H7 (cell line): ENCODE results near the gene MCM3. TPM values are rescaled to one million over a fixed set of nuclear protein-coding genes. Genes with fewer than 3 reads are reported as not detected.

Source experiments
- DNase-seq: peaks from one replicate; pipeline ENCODE4 v3.0.0; 2012
- H3K27me3 ChIP-seq: 2 replicates; pipeline ENCODE4 v1.6.0; 2011; ENCODE audit warnings: mild to moderate bottlenecking, low read length; ENCODE audit not compliant: control insufficient read depth, insufficient read depth
- H3K36me3 ChIP-seq: replicated peaks from 2 replicates; pipeline ENCODE4 v1.5.1; 2011; ENCODE audit warnings: low read length; ENCODE audit not compliant: control insufficient read depth, insufficient read depth
- H3K4me3 ChIP-seq: 2 replicates; pipeline ENCODE4 v1.5.1; 2011; ENCODE audit warnings: low read depth, mild to moderate bottlenecking, control low read depth, low read length, moderate library complexity; ENCODE audit not compliant: insufficient read depth
- total RNA-seq: library from RNA; depleted of rRNA; stranded (reverse); fragments of >200 nt; shearing (Covaris generic); gene quantifications from 2 replicates; pipeline ENCODE4 v1.2.3, GENCODE V29; 2014

MCM3 gene
- total RNA-seq, 1 experiment from 2014 or later, result 308 TPM

- Histone ChIP-seq H3K36me3 (no peaks in the 10 kb centered on the region), H3K27me3 (no peaks in the 10 kb centered on the region), H3K4me3 (no peak overlapping the region)
- DNase-seq, result no peak
Observed at GRCh38 chr6:52245425-52245824, 39.1 kb downstream of the MCM3 start.

GRCh38 chr6:52244400-52244799 lies 40.1 kb downstream of the MCM3 start, which contains the start of gene IL17F:
Gene IL17F, minus strand, starts transcription at chr6:52244500. Its CDS starts 71 bp downstream, at chr6:52244429.
- H3K27me3 ChIP-seq, result no peaks in the 10 kb centered on the region
- H3K36me3 ChIP-seq, result no peaks in the 10 kb centered on the region
- no peak within 1 kb of the TSS for H3K4me3 ChIP-seq
- no peak for DNase-seq

GRCh38 chr6:52243282-52243893 lies 41.2 kb downstream of the MCM3 start:
- H3K4me3 ChIP-seq, result no peak overlapping the region
- no peaks in the 10 kb centered on the region for H3K36me3 ChIP-seq
- DNase-seq, result no peak

GRCh38 chr6:52241819-52242218 lies 42.7 kb downstream of the MCM3 start:
- H3K36me3 ChIP-seq, result no peaks in the 10 kb centered on the region
- H3K27me3 ChIP-seq, result no peaks in the 10 kb centered on the region
- H3K4me3 ChIP-seq, result no peak overlapping the region
- DNase-seq, result no peak

More at GRCh38 chr6:52243282-52243893, 41.2 kb downstream of the MCM3 start:
- H3K27me3 ChIP-seq, result no peaks in the 10 kb centered on the region

GRCh38 chr6:52233975-52234823 lies 50.3 kb downstream of the MCM3 start:
- Histone ChIP-seq H3K36me3 (no peaks in the 10 kb centered on the region), H3K4me3 (no peak overlapping the region), H3K27me3 (no peaks in the 10 kb centered on the region)
- peak; percentile 63 for DNase-seq

GRCh38 chr6:52233005-52233404 lies 51.5 kb downstream of the MCM3 start:
- H3K36me3 ChIP-seq, result no peaks in the 10 kb centered on the region
- no peak for DNase-seq
- H3K27me3 ChIP-seq, result no peaks in the 10 kb centered on the region
- no peak overlapping the region for H3K4me3 ChIP-seq

GRCh38 chr6:52231406-52232127 lies 53.0 kb downstream of the MCM3 start:
- Histone ChIP-seq H3K27me3 (no peaks in the 10 kb centered on the region), H3K36me3 (no peaks in the 10 kb centered on the region), H3K4me3 (no peak overlapping the region)
- DNase-seq, result no peak

GRCh38 chr6:52230685-52231084 lies 53.9 kb downstream of the MCM3 start:
- Histone ChIP-seq H3K4me3 (no peak overlapping the region), H3K27me3 (no peaks in the 10 kb centered on the region), H3K36me3 (no peaks in the 10 kb centered on the region)
- DNase-seq, result no peak

- no peak for DNase-seq
- Histone ChIP-seq H3K4me3 (no peak overlapping the region), H3K36me3 (no peaks in the 10 kb centered on the region), H3K27me3 (no peaks in the 10 kb centered on the region)
Observed at GRCh38 chr6:52227495-52227894, 57.0 kb downstream of the MCM3 start.

- no peaks in the 10 kb centered on the region for H3K36me3 ChIP-seq
- no peak for DNase-seq
- no peak overlapping the region for H3K4me3 ChIP-seq
- H3K27me3 ChIP-seq, result no peaks in the 10 kb centered on the region
Observed at GRCh38 chr6:52221302-52221701, 63.2 kb downstream of the MCM3 start.

GRCh38 chr6:52217761-52218160 lies 66.8 kb downstream of the MCM3 start:
- H3K27me3 ChIP-seq, result no peaks in the 10 kb centered on the region
- H3K4me3 ChIP-seq, result no peak overlapping the region
- no peak for DNase-seq
- no peaks in the 10 kb centered on the region for H3K36me3 ChIP-seq

- Histone ChIP-seq H3K4me3 (no peak overlapping the region), H3K27me3 (no peaks in the 10 kb centered on the region), H3K36me3 (no peaks in the 10 kb centered on the region)
- DNase-seq, result no peak
Observed at GRCh38 chr6:52216932-52217575, 67.5 kb downstream of the MCM3 start.

GRCh38 chr6:52215787-52216186 lies 68.8 kb downstream of the MCM3 start:
- no peak for DNase-seq
- Histone ChIP-seq H3K27me3 (no peaks in the 10 kb centered on the region), H3K4me3 (no peak overlapping the region), H3K36me3 (no peaks in the 10 kb centered on the region)
